Activated CD4-positive, CD25-positive, alpha-beta regulatory T cell (primary cell): ENCODE results near the gene RPL27A.

ENCODE experiments used
- DNase-seq, 4 experiments: peaks; one replicate each; lab custom pipeline; 2025; lab: John Stamatoyannopoulos, UW

RPL27A gene

GRCh38 chr11:8674859-8675258, 7.7 kb upstream of the RPL27A start:
- DNase-seq = no peak

- no peak for DNase-seq
Observed at GRCh38 chr11:8676458-8676857, 6.1 kb upstream of the RPL27A start.

- DNase-seq = no peak
Observed at GRCh38 chr11:8679006-8679405, 3.6 kb upstream of the RPL27A start.

GRCh38 chr11:8681837-8682302, 722 bp upstream of the RPL27A start:
- no peak for DNase-seq

GRCh38 chr11:8683115-8683807, 669 bp downstream of the RPL27A start:
- DNase-seq = no peak

GRCh38 chr11:8684600-8685290, 2.2 kb downstream of the RPL27A start:
- DNase-seq = no peak

- DNase-seq = no peak
Observed at GRCh38 chr11:8685306-8685705, 2.7 kb downstream of the RPL27A start.

GRCh38 chr11:8685820-8686219, 3.2 kb downstream of the RPL27A start:
- DNase-seq = no peak

GRCh38 chr11:8686325-8686724, 3.7 kb downstream of the RPL27A start:
- no peak for DNase-seq

GRCh38 chr11:8688414-8689362, 6.1 kb downstream of the RPL27A start:
- peak; percentile 60 to 70 (median 64) for DNase-seq

GRCh38 chr11:8689726-8690255, 7.2 kb downstream of the RPL27A start:
- no peak for DNase-seq

GRCh38 chr11:8690374-8691342, 8.1 kb downstream of the RPL27A start:
- DNase-seq = no peak

GRCh38 chr11:8691601-8692000, 9.0 kb downstream of the RPL27A start:
- DNase-seq = no peak

- DNase-seq = no peak
Observed at GRCh38 chr11:8692417-8692816, 9.8 kb downstream of the RPL27A start.

- DNase-seq = no peak
Observed at GRCh38 chr11:8693010-8693551, 10.5 kb downstream of the RPL27A start.

- DNase-seq = no peak
Observed at GRCh38 chr11:8693555-8693954, 11.0 kb downstream of the RPL27A start.

- DNase-seq = no peak
Observed at GRCh38 chr11:8694137-8694536, 11.5 kb downstream of the RPL27A start.

- no peak for DNase-seq
Observed at GRCh38 chr11:8697054-8697453, 14.5 kb downstream of the RPL27A start.

GRCh38 chr11:8698379-8698851, 15.8 kb downstream of the RPL27A start:
- no peak for DNase-seq

GRCh38 chr11:8698917-8699441, 16.4 kb downstream of the RPL27A start:
- DNase-seq = no peak
